D721Med (cell line): Measurements from ENCODE around the gene ZNF785.
"Not testable (repeated sequence)": the region's sequence is repeated elsewhere in the genome, so short reads cannot be mapped to it uniquely, and the experiment has no call there.

Experiments
- DNase-seq: peaks from one replicate; pipeline ENCODE4 v3.0.0; 2011; ENCODE audit warnings: low spot score; ENCODE audit not compliant: insufficient read length
- FAIRE-seq: peaks from 2 replicates; lab custom pipeline; 2011; peaks lifted over from hg19 to GRCh38; lab: Jason Lieb, UNC
- CTCF ChIP-seq: IDR thresholded peaks from 2 replicates; pipeline ENCODE4 v1.5.1; 2012; ENCODE audit warnings: mild to moderate bottlenecking, control low read depth; ENCODE audit not compliant: insufficient read depth; ENCODE audit errors: missing control alignments

The ZNF785 gene

DNA sequence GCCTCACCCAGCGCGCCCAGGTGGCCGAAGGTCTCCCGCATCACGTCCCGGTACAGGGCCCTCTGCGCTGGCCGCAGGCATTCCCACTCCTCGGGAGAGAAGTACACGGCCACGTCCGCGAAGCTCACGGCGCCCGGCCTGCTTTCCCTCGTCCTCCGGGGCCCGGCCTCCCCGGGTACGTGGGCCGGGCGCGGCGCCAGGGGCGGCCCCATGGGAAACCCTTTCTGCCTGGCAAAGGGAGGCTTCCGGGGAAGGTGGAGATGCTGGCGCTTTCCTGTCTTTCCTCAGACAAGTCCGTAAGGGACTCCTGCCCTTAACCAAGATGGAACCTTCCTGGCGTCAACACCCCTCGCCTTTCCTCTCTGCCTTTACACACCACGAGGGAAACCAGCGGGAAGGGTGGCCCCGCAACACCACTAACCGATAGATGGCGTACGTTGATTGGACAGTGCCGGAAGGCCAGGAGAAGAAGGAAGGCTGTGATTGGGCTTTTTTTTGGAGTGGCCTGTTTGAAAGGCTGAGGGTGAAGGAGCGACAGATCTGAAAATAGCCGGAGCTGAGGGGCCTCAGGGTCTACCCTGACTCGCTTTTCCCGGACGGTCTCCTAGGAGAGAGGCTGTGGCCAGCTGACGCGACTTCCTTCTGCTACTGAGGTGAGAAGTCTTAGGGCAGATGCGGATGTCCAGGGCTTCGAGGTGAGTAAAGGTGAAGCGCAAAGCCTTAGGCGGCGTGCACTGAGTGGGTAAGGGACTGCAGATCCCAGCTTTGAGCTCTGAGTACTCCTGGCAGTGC, at the start of gene ZNF785:
Gene ZNF785 (minus strand): TSS at position 298 of the 792 bp plus-strand sequence. CDS start 86 bp downstream, at position 212.
- FAIRE-seq (peak; percentile 41), DNase-seq (peak; percentile 89)
- peak; percentile 1 for TF ChIP-seq CTCF

GRCh38 chr16:30633526-30633925, 48.0 kb upstream of the ZNF785 start:
- no peak for DNase-seq
- FAIRE-seq = no peak
- TF ChIP-seq CTCF = no peak

GRCh38 chr16:30632454-30632853, 47.0 kb upstream of the ZNF785 start:
- not testable (repeated sequence) for FAIRE-seq, DNase-seq

DNA sequence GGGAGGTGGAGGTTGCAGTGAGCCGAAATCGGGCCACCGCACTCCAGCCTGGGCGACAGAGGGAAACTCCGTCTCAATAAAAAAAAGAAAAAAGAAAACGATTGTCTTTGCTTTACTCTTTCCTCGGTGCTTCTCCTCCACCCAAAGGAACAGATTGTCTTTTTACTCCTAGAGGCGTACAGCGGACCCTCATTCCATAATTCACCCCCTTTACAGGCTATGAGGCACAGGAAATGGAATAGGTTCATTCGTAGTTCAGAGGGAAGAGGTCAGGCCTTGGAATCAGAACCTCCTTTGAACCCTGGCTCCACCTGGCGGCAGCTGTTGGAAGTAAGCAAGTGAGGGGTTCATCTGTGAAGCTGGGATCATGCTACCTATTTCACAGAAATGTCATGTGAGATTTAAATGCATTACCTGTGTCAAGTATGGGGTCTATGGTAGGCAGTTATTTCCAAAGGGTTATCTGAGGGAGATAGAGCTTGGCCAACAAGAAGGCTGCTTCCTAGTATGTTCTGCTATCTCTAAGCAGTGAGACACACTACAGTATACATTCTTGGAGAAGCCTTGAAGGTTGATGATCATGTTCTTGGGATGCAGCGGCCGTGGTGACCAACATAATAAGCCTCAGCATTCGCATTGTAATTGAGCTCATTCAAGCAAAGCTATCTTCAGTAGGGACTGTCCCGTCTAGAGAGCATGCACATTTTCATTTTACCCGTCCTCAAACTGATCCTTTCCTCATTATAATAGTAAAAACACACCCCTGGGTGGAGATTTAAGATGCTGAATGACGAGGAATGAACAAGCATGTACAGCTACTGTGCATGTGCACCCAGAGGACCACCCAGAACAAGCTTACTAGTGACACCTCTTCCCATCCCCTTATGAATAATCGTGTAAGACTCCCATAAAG, 43.4 kb upstream of the ZNF785 start:
- DNase-seq (peak; percentile 66), FAIRE-seq (peak; percentile 51)
- TF ChIP-seq CTCF = peak; percentile 92

DNA sequence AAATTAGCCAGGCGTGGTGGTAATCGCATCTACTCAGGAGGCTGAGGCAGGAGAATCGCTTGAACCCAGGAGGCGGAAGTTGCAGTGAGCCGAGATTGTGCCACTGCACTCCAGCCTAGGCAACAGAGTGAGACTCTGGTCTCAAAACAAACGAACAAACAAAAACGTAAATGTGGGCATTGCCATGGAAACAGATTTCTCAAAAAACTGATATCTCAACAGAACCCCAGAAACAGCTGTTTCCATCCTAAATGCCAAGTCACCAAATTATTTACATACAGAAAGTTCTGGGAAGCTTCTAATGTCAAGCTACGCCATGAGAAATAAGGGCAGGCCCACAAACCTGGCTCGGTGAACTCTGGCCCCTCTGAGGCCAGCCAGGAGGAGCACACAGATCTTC, 40.7 kb upstream of the ZNF785 start:
- TF ChIP-seq CTCF = no peak
- DNase-seq (no peak), FAIRE-seq (no peak)

DNA sequence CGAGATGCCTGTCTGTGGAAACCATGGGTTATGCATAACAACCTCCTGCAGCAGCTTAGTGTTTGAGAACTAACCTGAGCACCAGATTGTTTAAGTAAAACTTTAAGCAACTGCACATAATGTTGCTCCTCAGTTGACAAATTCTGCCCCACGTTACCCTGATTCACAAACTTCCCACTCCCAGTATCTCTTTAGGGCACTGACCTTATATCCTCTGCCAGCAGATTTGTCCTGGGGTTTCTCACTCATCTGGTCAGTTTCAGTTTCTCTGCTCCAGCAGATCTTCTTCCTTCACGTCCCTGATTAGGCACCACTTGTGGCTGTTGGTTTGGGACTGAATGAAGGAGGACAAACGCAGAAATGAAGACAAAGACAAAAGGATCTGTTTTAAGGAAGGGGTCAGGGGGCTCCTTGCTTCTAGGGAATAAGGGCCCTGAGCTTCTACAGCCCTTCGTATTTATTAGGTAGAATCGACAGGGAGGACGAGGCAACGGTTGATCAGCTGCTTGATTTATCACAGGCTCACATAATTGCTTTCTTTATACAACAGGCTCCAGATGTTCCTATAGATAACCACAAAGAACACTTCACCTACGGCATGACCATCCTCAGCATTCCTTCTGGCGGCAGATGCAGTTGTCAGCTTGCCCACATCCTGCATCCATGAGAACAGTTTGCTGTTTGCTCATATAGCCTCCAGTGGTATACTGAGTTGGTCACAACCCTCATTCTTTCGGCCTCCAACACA, 38.2 kb upstream of the ZNF785 start:
- FAIRE-seq (no peak), DNase-seq (no peak)
- TF ChIP-seq CTCF = no peak

GRCh38 chr16:30622455-30623032, 37.0 kb upstream of the ZNF785 start:
- no peak for FAIRE-seq
- DNase-seq = no peak
- TF ChIP-seq CTCF = no peak
